SKM-1 treated with dmso at 0.1 percent for 144 hours (cell line): ENCODE data around the gene YEATS2.
A peak's percentile ranks its signal among the peaks of the same experiment; 100 is the strongest.
"Not testable (repeated sequence)": the region's sequence is repeated elsewhere in the genome, so short reads cannot be mapped to it uniquely, and the experiment has no call there.

Experiments used
- DNase-seq: peaks from one replicate; lab custom pipeline; 2025; ENCODE audit not compliant: unreplicated experiment; lab: John Stamatoyannopoulos, UW

The YEATS2 gene

GRCh38 chr3:183775781-183776180 lies 78.2 kb downstream of the YEATS2 start:
- DNase-seq = peak; percentile 39

- peak; percentile 75 for DNase-seq
These were observed 78.9 kb downstream of the YEATS2 start for GRCh38 chr3:183776451-183776850.

- no peak for DNase-seq
These were observed 79.5 kb downstream of the YEATS2 start for GRCh38 chr3:183777016-183777618.

- DNase-seq = peak; percentile 30
These were observed 82.4 kb downstream of the YEATS2 start for GRCh38 chr3:183779896-183780465.

- DNase-seq = no peak
These were observed 83.6 kb downstream of the YEATS2 start for GRCh38 chr3:183781246-183781645.

GRCh38 chr3:183782576-183783276 lies 85.1 kb downstream of the YEATS2 start:
- no peak for DNase-seq

- not testable (repeated sequence) for DNase-seq
These were observed 86.9 kb downstream of the YEATS2 start for GRCh38 chr3:183784503-183784902.

GRCh38 chr3:183789826-183790225 lies 92.2 kb downstream of the YEATS2 start:
- DNase-seq = no peak

GRCh38 chr3:183790700-183791099 lies 93.1 kb downstream of the YEATS2 start:
- no peak for DNase-seq

GRCh38 chr3:183792976-183793375 lies 95.4 kb downstream of the YEATS2 start:
- DNase-seq = no peak

- no peak for DNase-seq
These were observed 96.9 kb downstream of the YEATS2 start for GRCh38 chr3:183794452-183794851.

GRCh38 chr3:183796372-183796771 lies 98.8 kb downstream of the YEATS2 start:
- DNase-seq = no peak

- DNase-seq = no peak
These were observed 100.4 kb downstream of the YEATS2 start for GRCh38 chr3:183797996-183798395.

GRCh38 chr3:183799461-183799860 lies 101.9 kb downstream of the YEATS2 start:
- DNase-seq = no peak

- no peak for DNase-seq
These were observed 102.8 kb downstream of the YEATS2 start for GRCh38 chr3:183800243-183800863.

GRCh38 chr3:183801601-183802000 lies 104.0 kb downstream of the YEATS2 start:
- no peak for DNase-seq

GRCh38 chr3:183802989-183803388 lies 105.4 kb downstream of the YEATS2 start:
- DNase-seq = no peak

GRCh38 chr3:183807209-183807728 lies 109.7 kb downstream of the YEATS2 start:
- no peak for DNase-seq

GRCh38 chr3:183807881-183808280 lies 110.3 kb downstream of the YEATS2 start:
- DNase-seq = no peak

GRCh38 chr3:183808355-183808754 lies 110.8 kb downstream of the YEATS2 start:
- DNase-seq = no peak

GRCh38 chr3:183809270-183809669 lies 111.7 kb downstream of the YEATS2 start:
- DNase-seq = no peak
